G401.6 (cell line): Measurements from ENCODE around the gene PPP6R3.
A peak's percentile ranks its signal among the peaks of the same experiment; 100 is the strongest.
"Not testable (repeated sequence)": the region's sequence is repeated elsewhere in the genome, so short reads cannot be mapped to it uniquely, and the experiment has no call there.

Experiments
- FAIRE-seq: peaks from 2 replicates; lab custom pipeline; 2012; peaks lifted over from hg19 to GRCh38; lab: Jason Lieb, UNC

Gene PPP6R3

GRCh38 chr11:68457216-68457897, 3.2 kb upstream of the PPP6R3 start:
- no peak for FAIRE-seq

- no peak for FAIRE-seq
These were observed 2.7 kb upstream of the PPP6R3 start for GRCh38 chr11:68457898-68458249.

GRCh38 chr11:68458340-68458739, 2.2 kb upstream of the PPP6R3 start:
- FAIRE-seq = not testable (repeated sequence)

- peak; percentile 62 for FAIRE-seq
These were observed 439 bp upstream of the PPP6R3 start for GRCh38 chr11:68459886-68460740.

- FAIRE-seq = no peak
These were observed 994 bp downstream of the PPP6R3 start for GRCh38 chr11:68461575-68461917.

GRCh38 chr11:68463714-68464113, 3.2 kb downstream of the PPP6R3 start:
- FAIRE-seq = no peak

GRCh38 chr11:68467201-68467834, 6.8 kb downstream of the PPP6R3 start:
- FAIRE-seq = no peak

GRCh38 chr11:68468217-68468828, 7.8 kb downstream of the PPP6R3 start:
- FAIRE-seq = no peak

GRCh38 chr11:68469122-68469521, 8.6 kb downstream of the PPP6R3 start:
- no peak for FAIRE-seq

GRCh38 chr11:68469642-68470041, 9.1 kb downstream of the PPP6R3 start:
- no peak for FAIRE-seq

- FAIRE-seq = no peak
These were observed 9.8 kb downstream of the PPP6R3 start for GRCh38 chr11:68470304-68470811.

GRCh38 chr11:68471360-68472340, 11.1 kb downstream of the PPP6R3 start:
- FAIRE-seq = no peak

GRCh38 chr11:68472778-68473177, 12.2 kb downstream of the PPP6R3 start:
- no peak for FAIRE-seq

GRCh38 chr11:68473693-68474092, 13.1 kb downstream of the PPP6R3 start:
- no peak for FAIRE-seq

- FAIRE-seq = not testable (repeated sequence)
These were observed 15.1 kb downstream of the PPP6R3 start for GRCh38 chr11:68475626-68476025.

- FAIRE-seq = no peak
These were observed 18.8 kb downstream of the PPP6R3 start for GRCh38 chr11:68479390-68479789.

- no peak for FAIRE-seq
These were observed 19.6 kb downstream of the PPP6R3 start for GRCh38 chr11:68480193-68480592.

- FAIRE-seq = no peak
These were observed 20.4 kb downstream of the PPP6R3 start for GRCh38 chr11:68480852-68481510.

GRCh38 chr11:68481579-68482240, 21.2 kb downstream of the PPP6R3 start:
- FAIRE-seq = no peak

- FAIRE-seq = no peak
These were observed 28.1 kb downstream of the PPP6R3 start for GRCh38 chr11:68488623-68489022.
